Measurements from ENCODE around the gene NEO1.

Gene NEO1

DNA sequence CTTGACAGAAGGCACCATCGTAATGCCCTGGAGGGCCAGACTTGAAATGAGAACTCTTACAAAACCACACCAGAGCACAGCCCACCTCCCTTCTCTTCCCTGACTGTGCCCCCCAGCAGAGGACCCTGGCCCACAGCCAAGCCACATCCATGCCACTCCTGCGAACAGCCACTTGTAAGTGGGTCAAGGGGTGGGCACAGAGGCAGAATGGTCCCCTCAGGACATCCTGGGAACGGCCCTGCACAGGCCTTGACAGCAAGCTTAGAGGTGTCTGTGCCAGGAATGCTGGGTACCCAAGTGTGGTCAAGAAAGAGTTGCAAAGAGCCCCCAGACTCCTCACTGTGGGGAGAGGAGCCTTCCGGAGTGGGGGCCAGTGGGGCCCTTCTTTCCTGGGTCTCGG, 283.2 kb downstream of the NEO1 start:
- DNase-seq = no peak

DNA sequence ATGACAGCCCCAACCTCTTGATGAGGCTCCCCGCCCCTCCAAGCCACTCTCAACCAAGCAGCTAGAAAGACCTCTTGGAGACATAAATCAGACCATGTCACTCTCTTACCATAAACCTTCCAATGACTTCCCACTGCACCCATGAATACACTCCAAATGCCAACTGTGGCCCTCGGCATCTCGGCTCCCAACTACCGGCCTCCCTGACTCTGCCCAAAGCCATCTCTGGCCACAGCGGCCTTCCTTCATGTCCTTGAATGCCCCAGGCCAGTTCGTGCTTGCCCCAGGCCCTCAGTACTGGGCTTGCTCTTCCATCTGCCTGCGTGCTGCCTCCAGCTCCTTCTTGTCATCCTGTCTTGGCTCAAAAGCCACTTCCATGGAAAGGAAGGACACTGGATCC, 284.5 kb downstream of the NEO1 start:
- DNase-seq = no peak

DNA sequence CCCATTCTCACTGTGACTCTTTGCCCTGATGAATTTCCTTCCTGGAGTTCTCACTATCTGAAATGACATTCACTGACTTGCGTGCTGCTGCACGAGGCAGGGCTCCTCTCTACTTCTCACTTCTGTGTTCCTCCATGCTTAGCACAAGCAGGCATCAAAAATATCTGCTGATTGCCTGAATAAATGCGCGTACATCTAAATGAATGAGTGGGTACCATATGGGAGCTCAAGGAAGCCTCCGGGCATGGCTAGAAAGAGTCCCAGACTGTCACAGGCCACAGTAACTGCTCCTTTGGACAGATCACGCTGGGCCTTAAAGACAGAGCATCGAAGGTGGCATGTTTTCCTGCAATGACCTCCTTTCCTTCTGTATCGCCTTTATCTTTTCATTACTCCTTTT, 284.9 kb downstream of the NEO1 start:
- no peak for DNase-seq

DNA sequence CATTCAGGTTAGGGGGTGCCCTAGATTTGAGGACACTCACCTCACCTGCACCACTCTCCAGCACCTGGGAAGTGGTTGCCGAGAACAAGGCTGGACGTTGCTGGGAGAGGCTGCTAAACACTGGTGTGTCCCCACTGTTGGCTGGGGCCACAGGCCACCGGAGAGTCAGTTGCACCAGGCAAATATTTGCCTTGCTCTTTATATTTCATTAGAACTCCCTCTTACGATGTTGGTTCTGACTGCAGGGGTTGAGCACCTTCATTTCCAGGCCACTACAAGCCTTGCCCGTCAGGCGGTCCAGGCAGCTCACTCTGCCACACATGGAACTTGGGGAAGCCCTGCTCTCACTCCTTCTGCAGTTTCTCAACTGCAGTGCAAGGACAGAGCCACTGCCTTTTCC, 285.8 kb downstream of the NEO1 start:
- DNase-seq = no peak

DNA sequence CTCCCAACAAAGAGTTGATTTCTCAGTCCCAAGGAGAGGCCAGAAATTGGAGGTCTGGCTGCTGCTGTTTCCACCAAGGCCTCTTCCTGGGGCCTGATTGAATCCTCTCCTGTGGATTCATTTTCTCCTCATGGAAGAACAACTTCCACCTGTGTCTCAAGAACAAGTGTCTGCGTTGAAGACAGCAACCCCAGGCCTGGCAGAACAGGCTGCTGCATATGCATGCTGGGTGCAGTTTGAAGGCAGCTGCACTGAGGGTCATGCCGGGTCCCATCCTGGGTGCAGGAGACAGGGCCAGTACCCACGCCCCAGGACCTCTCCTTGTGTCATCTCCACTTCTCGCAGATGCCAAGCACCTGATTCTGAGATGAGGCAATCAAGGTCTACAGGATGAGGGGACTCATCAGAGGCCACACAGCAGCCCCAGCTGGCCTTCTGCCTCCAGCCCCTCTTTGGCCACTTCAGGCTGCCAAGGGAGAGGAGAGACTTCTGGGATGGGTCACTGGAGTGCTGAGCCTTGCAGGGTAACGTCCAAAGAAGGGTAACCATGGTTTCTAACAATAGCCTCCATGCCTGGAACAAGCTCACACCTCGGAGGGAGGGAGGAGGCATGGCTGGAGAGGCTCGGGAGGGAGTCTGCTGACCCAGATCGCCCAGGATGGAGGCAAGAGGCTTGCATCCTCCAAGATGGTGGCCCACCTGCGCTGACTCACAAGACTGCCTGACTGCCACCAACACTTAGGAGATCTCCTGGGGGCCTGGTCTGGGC, 286.5 kb downstream of the NEO1 start:
- DNase-seq = no peak

DNA sequence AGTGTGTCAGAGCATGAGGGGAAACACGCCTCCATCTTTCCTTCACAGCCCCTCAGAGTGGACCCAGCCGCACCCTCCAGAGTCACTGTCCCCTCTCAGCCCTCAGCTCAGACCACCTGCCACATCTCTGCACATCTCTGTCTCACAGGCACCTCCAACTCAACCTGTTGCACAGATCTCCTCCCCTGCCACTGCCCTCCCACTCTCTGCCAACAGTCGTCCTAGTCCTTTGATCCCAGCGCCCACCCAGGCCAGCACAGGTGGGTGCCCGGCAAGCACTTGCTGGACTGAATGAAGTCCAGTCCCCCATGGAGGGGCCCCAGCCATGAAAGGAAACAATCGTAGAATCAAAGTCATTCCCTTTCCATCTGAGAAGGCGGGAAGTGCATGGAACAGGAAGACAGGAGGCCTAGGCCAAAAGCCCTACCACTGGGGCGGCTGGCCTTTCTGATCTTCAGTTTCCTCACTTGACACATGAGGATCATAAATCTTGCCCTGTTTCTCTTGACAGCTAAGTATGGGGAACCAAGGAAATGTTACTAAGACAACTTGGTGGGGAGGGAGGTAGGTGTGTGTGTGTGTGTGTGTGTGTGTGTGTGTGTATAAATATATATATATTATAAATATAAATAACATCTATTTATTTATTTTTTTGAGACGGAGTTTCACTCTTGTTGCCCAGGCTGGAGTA, 288.4 kb downstream of the NEO1 start:
- no peak for DNase-seq

DNA sequence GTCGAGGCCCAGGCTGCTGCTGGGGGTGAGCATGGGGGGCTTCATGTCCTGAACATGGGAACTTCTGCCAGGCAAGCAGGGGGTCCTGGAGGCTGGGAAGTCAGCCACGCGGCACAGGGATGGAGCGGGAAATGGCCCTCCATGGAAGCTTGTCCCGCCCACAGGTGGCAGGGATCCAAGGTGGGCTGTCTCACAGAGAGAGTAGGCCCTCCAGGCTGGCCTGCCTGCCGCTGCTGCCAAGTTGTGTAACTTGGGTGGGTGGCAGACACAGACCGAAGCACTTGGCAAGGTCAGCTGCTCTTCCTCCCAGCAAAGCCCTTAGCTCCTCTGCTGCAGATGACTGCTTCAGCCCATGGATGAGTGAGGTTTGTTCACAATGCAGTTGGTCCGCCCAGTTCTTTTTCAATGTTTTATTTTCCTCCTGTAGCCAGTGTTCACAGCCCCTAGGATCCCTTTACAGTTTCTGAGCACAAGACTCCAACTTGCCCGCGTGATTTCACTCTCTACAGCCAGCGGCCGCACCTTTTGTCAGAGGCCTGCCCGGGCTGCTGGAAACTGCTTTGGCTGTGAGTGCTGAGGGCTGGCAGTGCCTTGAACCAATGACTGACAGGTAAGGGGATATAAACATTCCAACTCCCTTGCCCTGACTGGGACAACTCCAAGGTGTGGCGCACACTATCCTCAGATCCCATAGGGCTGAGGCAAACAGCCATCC, 289.8 kb downstream of the NEO1 start:
- DNase-seq = no peak

DNA sequence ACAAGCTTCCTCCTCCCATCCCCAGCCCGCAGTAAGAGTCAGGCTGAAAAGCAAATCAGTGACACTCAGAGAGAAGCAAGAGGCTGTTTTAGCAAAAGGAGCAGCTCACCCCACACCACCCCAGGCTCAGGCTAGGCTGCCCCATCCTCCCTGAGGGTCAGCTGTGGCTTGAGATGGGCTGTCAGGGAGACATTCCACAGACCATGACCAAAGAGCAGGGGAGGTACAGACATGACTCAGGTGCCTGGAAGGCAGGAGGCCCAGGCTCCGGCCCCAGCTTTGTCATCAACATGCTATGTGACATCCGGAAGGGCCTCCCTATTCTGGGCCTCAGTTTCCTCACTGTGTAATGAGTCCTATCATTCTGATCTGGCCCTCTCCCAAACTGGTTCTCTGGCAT, 291.8 kb downstream of the NEO1 start:
- DNase-seq = no peak

DNA sequence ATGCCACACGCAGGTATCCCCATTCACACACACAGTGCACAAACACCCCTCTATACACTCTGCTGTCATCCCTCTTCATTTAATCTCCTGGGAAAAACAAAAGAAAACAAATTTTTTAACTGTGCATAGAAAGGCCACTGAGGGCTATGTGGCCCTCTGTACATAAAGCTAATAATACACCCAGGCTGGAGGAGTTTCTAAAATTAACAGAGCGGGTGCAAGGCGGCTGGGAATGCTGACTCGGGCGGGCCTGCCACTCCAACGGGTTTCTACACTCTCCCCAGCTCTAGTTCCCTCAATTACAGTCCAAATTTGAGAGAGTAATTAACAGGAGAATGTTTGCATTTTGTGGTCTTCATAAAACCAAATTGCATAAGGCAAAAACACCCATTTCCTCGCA, 293.4 kb downstream of the NEO1 start:
- DNase-seq = no peak

DNA sequence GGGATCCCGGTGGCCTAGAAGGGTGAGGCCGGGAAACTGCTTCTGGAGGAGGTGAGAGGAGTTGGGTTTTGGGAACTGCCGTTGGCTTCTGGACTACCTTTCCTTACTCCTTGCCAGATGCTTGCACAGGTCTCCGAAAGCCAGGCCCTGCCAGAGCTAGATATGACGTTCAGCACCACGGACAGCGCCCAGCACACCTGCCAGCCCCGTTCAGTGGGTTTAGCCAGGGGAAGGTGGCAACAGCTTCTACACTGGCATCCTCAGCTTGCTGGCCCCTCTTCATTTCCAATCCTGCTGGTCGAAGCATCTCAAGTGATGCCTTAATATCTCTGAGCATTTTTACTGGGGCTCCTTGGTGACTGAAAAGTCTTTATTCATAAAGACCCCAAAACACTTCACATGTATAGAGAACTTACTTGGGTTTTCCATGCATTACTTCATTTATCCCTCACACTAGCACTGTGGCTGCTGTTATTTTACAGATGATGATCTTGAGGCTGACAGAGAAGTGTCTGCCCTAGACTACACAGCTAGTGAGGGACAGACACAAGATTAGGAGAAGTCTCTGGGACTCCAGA, 294.6 kb downstream of the NEO1 start:
- peak; percentile 86 for DNase-seq

DNA sequence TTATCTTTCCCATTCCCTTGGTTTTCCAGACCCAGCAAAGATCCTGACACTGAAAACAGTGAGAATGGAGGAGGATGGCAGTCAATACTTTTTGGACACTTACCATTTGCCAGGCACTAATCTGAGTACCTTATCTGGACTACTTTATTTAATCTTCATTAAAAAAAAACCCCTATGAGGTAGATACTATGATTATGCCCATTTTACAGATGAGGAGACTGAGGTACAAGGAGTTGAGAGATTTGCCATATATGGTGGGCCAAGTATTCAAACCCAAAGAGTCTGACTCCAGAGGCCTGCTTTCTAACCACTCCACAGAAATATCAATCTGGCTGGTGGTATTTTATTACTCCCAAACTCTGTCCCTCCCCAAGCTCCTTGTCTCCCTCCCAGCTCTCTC, 296.9 kb downstream of the NEO1 start:
- DNase-seq = no peak

DNA sequence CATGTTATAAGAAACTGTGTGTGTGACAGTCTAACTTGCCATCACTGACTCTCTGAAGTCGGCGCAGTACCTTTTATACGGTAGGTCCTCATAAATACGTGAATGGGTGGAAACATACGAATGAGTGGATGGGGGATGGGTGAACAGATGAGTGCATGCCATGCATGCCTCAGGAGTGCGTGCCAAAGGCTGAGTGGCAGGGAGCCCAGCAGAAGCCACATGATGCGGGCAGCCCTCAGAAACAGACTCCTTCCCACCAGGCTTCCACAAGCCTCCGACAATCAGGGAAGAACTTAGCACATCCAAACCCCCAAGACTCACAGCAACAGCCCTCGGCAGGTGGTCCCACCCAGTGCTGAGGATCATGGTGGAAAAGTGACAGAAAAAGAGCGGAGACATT, 299.8 kb downstream of the NEO1 start:
- DNase-seq = no peak

DNA sequence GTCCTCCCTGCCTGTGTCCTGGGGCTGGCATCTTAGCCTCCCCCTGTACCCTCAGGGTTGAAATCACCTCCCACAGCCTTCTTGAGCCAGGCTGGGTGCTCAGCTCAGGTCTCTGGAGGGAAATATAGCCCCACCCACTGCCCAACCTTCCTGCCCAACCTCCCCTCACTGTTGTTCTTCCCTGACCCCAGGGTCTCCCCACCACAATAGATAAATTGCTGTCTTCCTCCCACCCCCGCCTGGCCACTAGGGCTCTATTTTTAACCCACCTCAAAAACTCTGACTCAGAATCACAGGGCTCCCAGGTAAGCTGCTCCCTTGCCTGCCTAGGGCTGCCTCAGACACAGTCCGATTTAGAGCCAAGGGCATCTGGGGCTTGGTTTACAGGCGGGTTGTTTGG, 301.5 kb downstream of the NEO1 start:
- DNase-seq = no peak

DNA sequence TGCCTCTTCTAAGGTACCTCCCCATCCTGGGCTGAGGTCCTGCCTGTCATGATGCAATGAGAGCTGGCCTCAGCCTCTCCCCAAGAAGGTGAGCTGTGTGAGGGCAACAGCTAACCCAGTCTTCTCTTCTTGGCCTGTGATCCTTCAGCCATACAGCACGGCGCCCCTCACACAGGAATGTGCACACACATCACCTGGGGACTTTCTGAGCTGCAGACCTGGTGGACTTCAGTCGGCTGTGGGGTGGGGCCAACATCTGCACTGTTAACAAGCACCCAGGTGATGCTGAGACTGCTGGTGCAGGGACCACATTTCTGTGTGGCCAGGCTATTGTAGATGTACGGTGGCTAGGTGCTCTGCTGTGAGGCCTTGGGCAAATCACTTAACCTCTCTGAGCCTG, 302.0 kb downstream of the NEO1 start:
- no peak for DNase-seq

Data from eye (tissue), 1 donor.